ENCODE data around the gene NCOA7.
"Not testable (repeated sequence)": the region's sequence is repeated elsewhere in the genome, so short reads cannot be mapped to it uniquely, and the experiment has no call there.

NCOA7 gene

DNA sequence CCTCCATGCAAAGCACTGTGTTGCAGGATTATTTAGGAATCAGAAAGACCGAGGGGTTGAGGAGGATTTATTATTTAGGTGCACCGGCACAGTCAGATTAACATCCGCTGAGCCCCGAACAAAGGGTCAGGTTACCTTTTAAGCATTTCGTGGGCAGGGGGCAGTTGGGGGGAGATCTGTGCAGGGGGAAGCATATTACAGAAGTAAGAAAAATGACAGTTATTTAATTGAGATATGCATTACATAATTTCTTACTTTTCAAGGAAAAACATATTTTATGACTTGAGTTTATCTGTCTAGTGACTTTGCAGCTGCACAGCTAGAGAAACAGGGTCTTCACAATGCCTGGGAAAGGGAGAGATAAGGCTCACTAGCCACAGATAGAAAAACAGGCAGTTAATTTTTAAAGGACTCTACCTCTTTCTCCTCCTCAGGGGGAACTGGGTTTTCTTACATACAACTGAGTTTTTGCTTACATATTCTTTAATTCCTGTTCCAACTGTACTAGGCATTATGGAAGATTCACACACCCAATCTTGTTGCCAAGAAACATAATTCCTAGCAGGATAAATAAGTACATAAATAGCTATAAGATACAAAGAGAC is 164.1 kb downstream of the NCOA7 start:
- TF ChIP-seq POLR2A (IDR thresholded peaks at IDR 0.05; ENCODE audit: low read depth, low read length), result no peak
- DNase-seq (ENCODE audit: insufficient read length, low spot score) (no peak), FAIRE-seq (no peak)

DNA sequence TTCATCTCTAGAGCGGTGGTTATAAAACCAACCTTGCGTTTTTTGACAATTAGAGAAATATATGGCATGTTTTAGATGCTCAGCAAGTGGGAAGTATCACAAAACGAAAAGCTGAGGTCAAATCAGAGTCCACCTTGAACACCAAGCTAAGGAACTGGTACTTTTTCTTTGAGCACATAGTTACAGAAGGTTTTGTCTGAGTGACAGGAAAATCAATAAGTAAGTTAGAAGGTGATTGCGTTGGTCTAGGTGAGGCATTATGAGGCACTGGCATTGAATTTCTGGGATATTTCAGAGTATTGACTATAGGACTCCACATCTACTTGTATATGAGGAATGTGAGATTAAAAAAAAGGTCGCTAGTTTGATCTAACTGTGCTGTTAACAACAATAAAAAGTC is 165.2 kb downstream of the NCOA7 start:
- no peak for TF ChIP-seq POLR2A (IDR thresholded peaks at IDR 0.05; ENCODE audit: low read depth, low read length)
- DNase-seq (ENCODE audit: insufficient read length, low spot score), result no peak
- FAIRE-seq, result no peak

DNA sequence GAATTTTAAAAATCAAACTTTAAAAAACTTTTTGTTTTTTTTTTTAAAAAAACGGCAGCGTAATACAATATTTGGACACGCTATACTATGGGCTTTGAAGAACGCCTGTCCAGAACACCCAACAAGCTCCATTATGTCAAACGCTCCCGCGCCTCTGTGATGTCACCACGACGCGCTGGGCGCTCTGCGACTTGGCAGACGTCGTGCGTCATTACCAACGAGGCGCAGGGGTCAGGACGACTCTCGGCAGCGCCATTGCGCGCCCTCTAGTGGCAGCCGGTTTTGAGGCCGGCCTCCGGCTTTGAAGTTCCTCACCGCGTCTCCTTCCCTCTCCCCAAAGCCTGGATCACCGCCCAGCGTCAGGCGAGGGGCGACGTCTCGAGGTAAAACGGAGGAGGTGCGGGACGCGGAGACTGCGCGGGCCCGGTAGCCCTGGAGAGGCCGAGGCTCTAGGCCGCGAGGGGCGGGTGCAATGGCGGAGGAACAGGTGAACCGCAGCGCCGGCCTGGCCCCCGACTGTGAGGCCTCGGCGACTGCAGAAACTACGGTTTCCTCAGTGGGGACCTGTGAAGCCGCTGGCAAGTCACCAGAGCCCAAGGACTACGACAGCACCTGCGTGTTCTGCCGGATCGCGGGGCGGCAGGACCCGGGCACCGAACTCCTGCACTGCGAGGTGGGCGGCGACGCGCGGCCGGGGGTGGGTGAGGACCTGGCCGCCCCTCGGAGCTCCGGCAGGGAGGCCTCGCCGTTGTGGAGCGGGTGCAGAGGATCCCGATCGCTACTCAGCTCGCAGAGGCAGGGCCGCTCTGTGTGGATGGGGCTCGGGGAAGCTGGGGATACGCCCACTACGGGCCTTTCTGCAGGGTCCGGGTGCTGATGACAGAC is 166.0 kb downstream of the NCOA7 start, which contains the start of gene HINT3:
TSS of gene HINT3 (plus strand) at position 265 of the 885 bp plus-strand sequence. CDS start at position 473, 208 bp downstream.
- DNase-seq (ENCODE audit: insufficient read length, low spot score), result peak; percentile 64
- TF ChIP-seq POLR2A (IDR thresholded peaks at IDR 0.05; ENCODE audit: low read depth, low read length), result 0 out of 2 replicates have a peak, but pooled peaks have one; percentile 38
- peak; percentile 62 for FAIRE-seq

DNA sequence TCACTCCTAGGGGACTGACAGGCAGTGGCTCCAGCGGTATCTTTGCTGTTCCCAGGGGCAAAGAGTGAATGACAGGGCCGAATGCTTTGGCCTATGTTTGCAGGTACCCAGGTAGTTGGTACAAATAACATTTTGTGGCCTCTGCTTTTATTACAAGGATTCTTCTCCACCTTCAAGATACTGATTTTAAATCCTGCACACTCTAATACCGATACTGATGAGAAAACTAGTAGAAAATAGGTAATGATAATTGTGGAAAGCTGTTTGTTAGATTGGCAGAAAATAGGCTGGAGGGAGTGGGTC is 166.6 kb downstream of the NCOA7 start:
- DNase-seq (ENCODE audit: insufficient read length, low spot score) (no peak), FAIRE-seq (no peak)
- TF ChIP-seq POLR2A (IDR thresholded peaks at IDR 0.05; ENCODE audit: low read depth, low read length), result no peak

DNA sequence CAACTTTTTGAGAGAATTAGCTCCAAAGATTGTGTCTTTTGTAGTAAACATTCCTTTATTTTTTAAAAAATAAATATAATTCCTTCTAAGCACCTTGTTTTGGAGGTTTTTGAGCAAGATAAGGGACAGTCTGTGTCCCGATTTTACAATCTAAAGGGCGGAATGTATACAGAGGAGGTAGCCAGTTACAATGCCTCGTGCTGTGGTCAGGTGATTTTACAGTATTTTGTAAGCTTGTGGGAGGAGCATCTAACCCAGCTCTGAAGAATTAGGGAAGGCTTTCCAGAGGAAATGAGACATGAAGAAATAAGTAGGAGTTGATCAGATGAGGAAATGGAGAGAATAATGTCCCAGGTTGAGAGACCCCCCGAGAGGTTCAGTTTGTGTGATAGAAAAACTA is 167.1 kb downstream of the NCOA7 start:
- FAIRE-seq, result no peak
- TF ChIP-seq POLR2A (IDR thresholded peaks at IDR 0.05; ENCODE audit: low read depth, low read length), result no peak

DNA sequence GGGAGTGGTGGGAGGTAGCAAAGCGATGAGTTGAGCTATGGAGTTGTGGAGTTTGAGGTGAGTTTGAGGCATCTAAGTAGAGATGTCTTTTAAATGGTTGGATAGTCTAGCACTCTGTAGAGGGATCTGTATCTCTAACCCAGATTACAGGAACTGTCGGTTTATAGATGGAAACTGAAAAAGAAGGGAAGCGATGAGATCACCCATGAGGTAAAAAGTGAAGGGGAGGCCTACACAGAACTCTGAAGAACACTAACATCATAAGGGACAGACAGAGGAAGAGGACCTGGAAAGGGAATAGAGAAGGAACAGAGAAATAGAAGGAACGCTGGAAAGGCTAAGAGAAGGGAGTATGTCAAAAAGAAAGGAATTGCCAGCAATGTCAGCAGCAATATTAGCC is 168.3 kb downstream of the NCOA7 start:
- TF ChIP-seq POLR2A (IDR thresholded peaks at IDR 0.05; ENCODE audit: low read depth, low read length), result no peak
- FAIRE-seq, result no peak
- no peak for DNase-seq (ENCODE audit: insufficient read length, low spot score)

More for the DNA sequence above, 167.1 kb downstream of the NCOA7 start:
- no peak for DNase-seq (ENCODE audit: insufficient read length, low spot score)

DNA sequence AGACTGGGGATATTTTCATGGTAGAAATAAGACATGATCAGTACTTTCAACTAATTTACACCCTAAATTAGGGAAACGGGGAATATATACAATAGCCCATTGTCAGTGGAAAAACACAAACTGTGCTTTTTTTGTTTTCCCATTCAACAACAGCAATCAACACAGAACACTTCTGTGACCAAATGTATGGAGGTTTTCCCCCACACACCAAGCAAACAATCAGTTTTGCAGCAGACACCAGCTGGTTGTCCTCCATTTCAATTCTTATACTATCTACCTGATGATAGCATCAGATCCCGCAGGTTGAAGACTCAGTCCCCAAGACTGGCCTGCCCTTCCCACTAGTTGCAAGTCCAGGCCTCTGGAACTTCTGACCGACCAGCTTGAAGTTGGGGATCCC is 170.4 kb downstream of the NCOA7 start:
- TF ChIP-seq POLR2A (IDR thresholded peaks at IDR 0.05; ENCODE audit: low read depth, low read length), result no peak
- DNase-seq (ENCODE audit: insufficient read length, low spot score), result no peak
- FAIRE-seq, result no peak

DNA sequence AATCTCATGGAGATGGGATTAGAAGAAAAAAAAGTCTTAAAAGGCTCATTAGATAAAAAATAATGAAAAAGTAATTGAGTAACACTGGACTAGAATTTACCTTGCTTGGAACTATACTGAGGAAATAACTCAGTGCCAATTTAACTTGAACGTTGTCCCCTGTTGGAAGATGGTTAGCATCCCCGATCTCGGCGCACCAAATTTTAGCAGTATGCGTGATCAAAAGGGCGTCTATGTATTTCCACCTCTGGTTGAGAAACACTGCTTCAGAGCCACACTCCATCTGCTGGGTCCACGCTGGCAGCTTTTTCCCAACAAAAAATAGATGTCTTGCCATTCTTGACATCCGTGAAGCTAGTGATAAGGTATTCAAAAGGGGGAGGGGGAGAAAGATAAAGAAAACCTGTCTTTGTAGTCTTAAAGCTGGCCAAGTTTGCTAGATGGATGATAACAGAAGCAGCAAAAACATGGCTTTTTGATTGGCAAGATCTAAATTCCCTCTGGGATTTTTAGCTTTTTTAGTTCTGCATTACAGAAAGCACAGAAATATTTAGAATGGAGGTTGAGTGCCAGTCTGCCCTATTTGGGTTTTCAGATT is 172.2 kb downstream of the NCOA7 start:
- DNase-seq (ENCODE audit: insufficient read length, low spot score), result no peak
- no peak for FAIRE-seq
- no peak for TF ChIP-seq POLR2A (IDR thresholded peaks at IDR 0.05; ENCODE audit: low read depth, low read length)

DNA sequence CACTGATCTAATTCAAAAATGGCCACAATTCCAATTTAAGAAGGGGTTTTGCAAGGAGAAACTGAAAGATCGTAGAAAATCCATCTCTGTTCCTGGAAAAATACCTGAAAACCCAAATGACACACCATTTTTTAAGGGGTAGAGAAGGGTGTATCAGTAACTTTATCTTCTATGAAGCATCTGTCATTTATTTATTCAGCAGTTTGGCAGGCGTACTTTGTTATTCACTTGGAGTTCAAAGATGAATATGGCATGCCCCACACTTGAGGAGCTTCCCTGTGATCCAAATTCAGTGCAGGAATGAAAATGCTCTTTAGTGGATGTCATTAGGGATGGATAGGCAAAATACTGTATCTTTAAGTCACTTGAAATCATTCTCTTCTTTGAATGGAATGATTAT is 173.1 kb downstream of the NCOA7 start:
- DNase-seq (ENCODE audit: insufficient read length, low spot score) (no peak), FAIRE-seq (no peak)
- no peak for TF ChIP-seq POLR2A (IDR thresholded peaks at IDR 0.05; ENCODE audit: low read depth, low read length)

DNA sequence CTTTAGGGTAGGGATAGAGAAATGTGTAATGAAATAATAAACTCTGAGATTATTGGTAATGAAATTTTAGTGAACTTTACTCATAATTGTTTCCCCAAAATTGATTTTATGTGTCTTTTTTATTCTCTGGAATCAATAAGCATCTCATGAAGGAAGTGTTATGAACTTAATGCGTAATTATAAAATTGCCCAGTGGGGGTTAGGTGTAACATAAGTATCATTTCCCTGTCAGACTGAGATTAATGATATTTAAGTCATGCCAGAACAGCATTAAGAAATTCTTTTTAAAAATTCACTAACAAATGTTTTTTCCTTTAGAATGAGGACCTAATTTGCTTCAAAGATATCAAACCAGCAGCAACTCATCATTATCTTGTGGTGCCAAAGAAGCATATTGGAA is 175.8 kb downstream of the NCOA7 start:
- no peak for DNase-seq (ENCODE audit: insufficient read length, low spot score)
- FAIRE-seq, result no peak
- no peak for TF ChIP-seq POLR2A (IDR thresholded peaks at IDR 0.05; ENCODE audit: low read depth, low read length)

DNA sequence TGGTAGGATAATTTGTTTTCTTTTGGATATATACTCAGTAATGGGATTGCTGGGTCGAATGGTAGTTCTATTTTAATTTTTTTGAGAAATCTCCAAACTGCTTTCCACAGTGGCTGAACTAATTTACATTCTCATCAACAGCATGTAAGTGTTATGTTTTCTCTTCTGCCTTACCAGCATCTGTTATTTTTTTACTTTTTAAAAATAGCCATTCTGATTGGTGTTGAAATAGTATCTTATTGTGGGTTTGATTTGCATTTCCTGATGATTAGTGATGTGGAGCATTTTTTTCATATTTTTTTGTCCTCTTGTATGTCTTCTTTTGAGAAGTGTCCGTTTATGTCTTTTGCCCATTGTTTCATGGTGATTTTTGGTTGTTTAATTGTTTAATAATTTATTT is 177.7 kb downstream of the NCOA7 start:
- DNase-seq (ENCODE audit: insufficient read length, low spot score) (no peak), FAIRE-seq (no peak)
- no peak for TF ChIP-seq POLR2A (IDR thresholded peaks at IDR 0.05; ENCODE audit: low read depth, low read length)

DNA sequence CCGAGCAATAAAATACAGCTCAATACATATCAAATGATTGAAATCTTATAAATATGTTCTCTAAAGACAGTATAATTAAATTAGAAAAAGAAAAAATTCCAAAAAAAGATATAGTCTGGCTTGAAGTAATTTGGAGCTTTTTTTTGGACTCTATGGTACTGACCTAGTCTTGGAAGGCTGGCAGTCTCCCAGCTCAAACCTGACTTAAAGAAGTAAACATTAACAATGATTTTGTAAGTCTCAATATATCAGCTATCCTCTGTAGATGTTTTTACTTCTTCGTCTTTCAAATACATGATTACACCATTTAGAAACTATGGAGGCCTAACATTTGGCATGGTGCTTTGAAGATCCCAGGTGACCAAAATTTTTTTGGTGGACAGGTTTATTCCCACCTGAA is 180.0 kb downstream of the NCOA7 start:
- no peak for DNase-seq (ENCODE audit: insufficient read length, low spot score)
- no peak for FAIRE-seq
- no peak for TF ChIP-seq POLR2A (IDR thresholded peaks at IDR 0.05; ENCODE audit: low read depth, low read length)

DNA sequence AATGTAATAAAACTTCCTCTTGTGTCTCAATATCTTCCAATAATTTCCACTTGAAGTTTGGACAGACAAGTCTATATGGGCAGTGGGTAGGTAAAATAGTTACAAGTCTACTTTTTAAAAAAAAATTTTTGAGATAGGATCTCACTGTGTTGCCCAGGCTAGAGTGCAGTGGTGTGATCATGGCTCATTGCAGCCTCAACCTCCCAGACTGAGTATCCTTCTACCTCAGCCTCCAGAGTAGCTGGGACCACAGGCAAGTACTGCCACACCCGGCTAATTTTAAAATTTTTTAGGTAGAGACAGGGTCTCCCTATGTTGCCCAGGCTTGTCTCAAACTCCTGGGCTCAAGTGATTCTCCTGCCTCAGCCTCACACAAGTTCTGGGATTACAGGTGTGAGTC is 181.7 kb downstream of the NCOA7 start:
- not testable (repeated sequence) for DNase-seq (ENCODE audit: insufficient read length, low spot score); FAIRE-seq

DNA sequence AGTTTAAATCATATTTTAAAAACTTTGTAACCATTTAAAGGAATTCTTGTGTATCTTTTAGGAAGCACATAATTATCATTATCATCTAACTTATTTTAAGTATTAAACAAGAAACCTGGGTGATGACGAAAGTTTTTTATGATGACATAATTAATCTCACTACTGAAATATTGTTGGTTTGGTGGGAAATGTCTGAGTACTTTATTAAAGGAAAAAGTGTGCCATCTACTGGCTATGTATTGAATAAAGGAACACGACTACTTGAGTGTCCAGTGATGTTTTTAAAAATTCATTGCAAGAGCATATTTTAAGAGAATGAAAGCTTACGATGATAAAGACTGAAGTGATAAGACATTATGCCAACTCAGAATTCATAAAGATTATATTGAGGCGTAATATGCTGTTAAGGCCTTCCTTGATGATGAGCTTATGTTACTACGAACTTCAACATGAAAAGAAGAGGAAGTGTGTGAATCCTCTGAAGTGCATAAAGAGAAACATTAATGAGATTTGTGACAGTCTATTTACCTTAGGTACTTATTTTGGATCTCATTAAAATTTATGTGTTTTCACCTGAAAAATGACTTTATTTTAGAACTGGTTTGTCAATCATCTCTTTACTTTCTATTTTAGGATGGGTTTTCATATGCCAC is 183.6 kb downstream of the NCOA7 start:
- DNase-seq (ENCODE audit: insufficient read length, low spot score) (no peak), FAIRE-seq (peak; percentile 43)
- TF ChIP-seq POLR2A (IDR thresholded peaks at IDR 0.05; ENCODE audit: low read depth, low read length), result no peak
